Left ventricle myocardium inferior (tissue), 1 donor: Measurements from ENCODE around the gene SPATA2. TPM values are rescaled to one million over a fixed set of nuclear protein-coding genes. Genes with fewer than 3 reads are reported as not detected.
"Not testable (repeated sequence)": the region's sequence is repeated elsewhere in the genome, so short reads cannot be mapped to it uniquely, and the experiment has no call there.

Experiments used
- DNase-seq: peaks from one replicate; pipeline ENCODE4 v3.0.0-alpha.2; 2020
- H3K27ac ChIP-seq: fragments of 200-600 bp; replicated peaks from 2 replicates; pipeline ENCODE4 v1.8.0; 2021
- H3K27me3 ChIP-seq: fragments of 200-600 bp; 2 replicates; pipeline ENCODE4 v1.8.0; 2021; ENCODE audit warnings: low read depth
- H3K36me3 ChIP-seq: fragments of 200-600 bp; 2 replicates; pipeline ENCODE4 v1.8.0; 2021
- H3K4me1 ChIP-seq: fragments of 200-600 bp; 2 replicates; pipeline ENCODE4 v1.8.0; 2021
- H3K4me3 ChIP-seq: fragments of 200-600 bp; 2 replicates; pipeline ENCODE4 v1.8.0; 2021; ENCODE audit warnings: mild to moderate bottlenecking, moderate library complexity
- H3K9me3 ChIP-seq: fragments of 200-600 bp; replicated peaks from 2 replicates; pipeline ENCODE4 v1.8.0; 2021
- intact Hi-C: fragments of 100-400 bp; cut with micrococcal nuclease; formaldehyde crosslinking; loops from one replicate; pipeline ENCODE4 v1.11.0; 2022
- total RNA-seq: library from RNA; stranded (reverse); fragmentation: NEBNext Ultra II Directional; extraction: Animal tissue kit (Norgen Biotek cat#: 25700); gene quantifications from one replicate; pipeline ENCODE4 v1.2.1, GENCODE V29; 2021
- TF ChIP-seq, protein P1 (sequence below): fragments of 200-600 bp; IDR thresholded peaks from 2 replicates; pipeline ENCODE4 v1.8.0; 2021; ENCODE audit warnings: antibody characterized with exemption, mild to moderate bottlenecking, borderline replicate concordance
- donor health status: DM: no; HTN: yes; CAD: no; lungs with severe emphysema.

The SPATA2 gene
- total RNA-seq, 1 donor from 2014 or later: 7.6 TPM

DNA sequence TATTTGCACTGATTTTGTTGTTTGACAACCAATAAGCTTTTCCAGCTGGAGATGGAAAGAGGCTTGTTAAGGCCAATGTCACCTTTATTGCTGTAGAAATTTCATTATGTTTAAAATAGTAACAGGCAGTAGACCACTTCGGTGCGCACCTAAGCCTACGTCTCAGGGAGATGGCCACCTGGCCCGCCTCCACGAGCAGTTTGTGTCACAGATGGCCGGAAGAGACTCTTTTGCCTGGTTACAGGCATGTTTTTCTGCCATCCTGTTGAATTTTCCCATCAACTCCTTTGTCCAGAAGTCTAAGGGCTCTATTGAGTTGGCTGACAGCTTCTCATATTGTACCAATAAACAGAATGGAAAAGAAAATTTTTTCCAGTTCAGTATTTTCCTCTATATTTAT lies 51.7 kb downstream of the SPATA2 start:
- DNase-seq: no peak
- H3K36me3 ChIP-seq: peaks cover 55% of the 10 kb centered on the region
- TF ChIP-seq, protein P1, sequence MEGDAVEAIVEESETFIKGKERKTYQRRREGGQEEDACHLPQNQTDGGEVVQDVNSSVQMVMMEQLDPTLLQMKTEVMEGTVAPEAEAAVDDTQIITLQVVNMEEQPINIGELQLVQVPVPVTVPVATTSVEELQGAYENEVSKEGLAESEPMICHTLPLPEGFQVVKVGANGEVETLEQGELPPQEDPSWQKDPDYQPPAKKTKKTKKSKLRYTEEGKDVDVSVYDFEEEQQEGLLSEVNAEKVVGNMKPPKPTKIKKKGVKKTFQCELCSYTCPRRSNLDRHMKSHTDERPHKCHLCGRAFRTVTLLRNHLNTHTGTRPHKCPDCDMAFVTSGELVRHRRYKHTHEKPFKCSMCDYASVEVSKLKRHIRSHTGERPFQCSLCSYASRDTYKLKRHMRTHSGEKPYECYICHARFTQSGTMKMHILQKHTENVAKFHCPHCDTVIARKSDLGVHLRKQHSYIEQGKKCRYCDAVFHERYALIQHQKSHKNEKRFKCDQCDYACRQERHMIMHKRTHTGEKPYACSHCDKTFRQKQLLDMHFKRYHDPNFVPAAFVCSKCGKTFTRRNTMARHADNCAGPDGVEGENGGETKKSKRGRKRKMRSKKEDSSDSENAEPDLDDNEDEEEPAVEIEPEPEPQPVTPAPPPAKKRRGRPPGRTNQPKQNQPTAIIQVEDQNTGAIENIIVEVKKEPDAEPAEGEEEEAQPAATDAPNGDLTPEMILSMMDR: no peak
- H3K4me1 ChIP-seq: peaks cover 5% of the 10 kb centered on the region
- no peak overlapping the region for H3K27ac ChIP-seq
- no peaks in the 10 kb centered on the region for H3K27me3 ChIP-seq
- no peak overlapping the region for H3K4me3 ChIP-seq
- intact Hi-C loops: no loop called here
- no peaks in the 10 kb centered on the region for H3K9me3 ChIP-seq

DNA sequence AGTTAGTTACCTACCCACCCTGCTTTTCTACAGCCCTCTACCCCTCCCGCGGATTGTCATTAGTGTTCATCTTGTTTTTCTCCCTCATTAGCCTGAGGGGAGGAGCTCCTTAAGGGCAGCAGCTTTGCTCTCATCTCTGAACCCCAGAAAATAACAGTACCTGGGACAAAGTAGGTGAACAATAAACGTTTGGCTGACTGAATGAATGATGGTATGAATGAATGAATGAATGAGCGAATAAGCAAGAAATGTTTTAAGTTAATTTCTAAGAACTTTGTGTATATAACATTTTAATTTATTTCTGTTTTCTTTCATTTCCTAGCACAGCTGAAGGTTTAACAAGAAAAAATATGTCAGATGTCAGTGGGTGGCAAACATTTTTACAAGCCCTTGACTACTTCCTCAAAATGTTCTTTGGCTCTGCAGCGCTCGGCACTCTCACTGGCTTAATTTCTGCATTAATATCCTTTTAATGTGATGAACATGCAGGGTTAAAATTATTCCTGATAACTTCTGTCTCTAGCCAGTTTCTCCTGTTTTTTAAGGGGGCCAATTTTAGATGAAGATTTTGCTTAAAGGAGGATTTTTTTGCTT lies 52.6 kb downstream of the SPATA2 start:
- Histone ChIP-seq H3K4me3 (no peak overlapping the region), H3K36me3 (peaks cover 52% of the 10 kb centered on the region), H3K9me3 (no peaks in the 10 kb centered on the region), H3K4me1 (peaks cover 14% of the 10 kb centered on the region), H3K27ac (no peak overlapping the region), H3K27me3 (no peaks in the 10 kb centered on the region)
- TF ChIP-seq, protein P1: no peak
- intact Hi-C loops: no loop called here
- DNase-seq: no peak

DNA sequence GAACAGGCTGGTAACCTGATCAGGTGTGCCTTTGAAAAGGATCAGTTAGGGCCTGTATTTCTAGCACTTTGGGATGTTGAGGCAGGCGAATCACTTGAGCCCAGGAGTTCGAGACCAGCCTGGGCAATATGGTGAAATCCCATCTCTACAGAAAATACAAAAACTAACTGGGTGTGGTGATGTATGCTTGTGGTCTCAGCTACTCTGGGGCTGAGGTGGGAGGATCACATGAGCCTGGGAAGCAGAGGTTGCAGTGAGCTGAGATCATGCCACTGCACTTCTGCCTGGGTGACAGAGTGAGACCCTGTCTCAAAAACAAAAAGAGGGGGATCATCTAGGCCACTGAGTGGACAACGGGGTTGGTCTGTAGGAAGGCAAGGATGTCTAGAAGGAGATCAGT lies 54.1 kb downstream of the SPATA2 start:
- Histone ChIP-seq H3K4me1 (peaks cover 16% of the 10 kb centered on the region), H3K36me3 (peaks cover 65% of the 10 kb centered on the region)
- H3K27me3 ChIP-seq, DNase-seq, intact Hi-C loops, H3K9me3 ChIP-seq, H3K4me3 ChIP-seq, H3K27ac ChIP-seq: not testable (repeated sequence)

DNA sequence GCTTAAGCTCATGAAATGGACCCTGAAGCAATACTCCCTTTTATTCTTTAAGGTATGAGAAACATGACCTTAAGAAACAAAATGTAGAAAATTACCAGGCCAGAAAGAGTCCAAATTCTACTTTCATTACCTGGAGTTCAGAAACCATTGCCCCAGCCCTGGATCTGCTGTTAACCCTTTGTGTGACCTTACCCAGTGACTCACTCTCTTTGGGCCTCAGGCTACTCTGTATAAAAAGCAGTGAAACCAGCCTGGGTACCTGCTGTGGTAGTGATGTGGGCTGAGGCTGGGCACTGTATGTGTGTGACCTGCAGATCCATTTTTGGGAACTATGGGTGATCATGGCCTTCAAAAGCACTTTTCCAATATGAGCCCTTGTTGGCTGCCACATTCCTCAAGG lies 55.5 kb downstream of the SPATA2 start:
- intact Hi-C loops: no loop called here
- DNase-seq: no peak
- Histone ChIP-seq H3K4me3 (no peak overlapping the region), H3K27ac (no peak overlapping the region), H3K36me3 (peaks cover 64% of the 10 kb centered on the region), H3K27me3 (no peaks in the 10 kb centered on the region), H3K4me1 (peaks cover 16% of the 10 kb centered on the region), H3K9me3 (no peaks in the 10 kb centered on the region)
- TF ChIP-seq, protein P1: no peak

DNA sequence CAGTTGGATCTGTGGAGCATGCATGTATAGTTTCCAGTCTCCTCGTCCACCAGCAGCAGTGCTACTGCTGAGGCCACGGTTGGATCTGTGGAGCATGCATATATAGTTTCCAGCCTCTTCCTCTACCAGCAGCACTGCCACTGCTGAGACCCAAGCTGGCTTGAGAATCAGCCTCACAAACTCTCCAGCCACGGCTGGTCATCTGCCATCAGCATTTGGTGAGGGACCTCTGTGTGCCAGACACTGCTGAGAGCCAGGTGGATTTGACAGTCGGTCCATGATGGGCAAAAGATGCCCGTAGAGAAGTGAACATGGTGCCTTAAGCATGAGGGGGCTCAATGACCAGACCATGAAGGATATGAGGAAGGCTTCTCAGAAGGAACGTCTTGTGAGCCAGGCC lies 56.3 kb downstream of the SPATA2 start:
- Histone ChIP-seq H3K27ac (no peak overlapping the region), H3K27me3 (no peaks in the 10 kb centered on the region), H3K4me3 (no peak overlapping the region), H3K36me3 (peaks cover 56% of the 10 kb centered on the region), H3K4me1 (peaks cover 16% of the 10 kb centered on the region), H3K9me3 (no peaks in the 10 kb centered on the region)
- DNase-seq: no peak
- intact Hi-C loops: no loop called here
- TF ChIP-seq, protein P1: no peak

GRCh38 chr20:49858076-49858585 lies 57.2 kb downstream of the SPATA2 start:
- H3K27me3 ChIP-seq: no peaks in the 10 kb centered on the region
- DNase-seq: no peak
- TF ChIP-seq, protein P1: no peak
- no peaks in the 10 kb centered on the region for H3K9me3 ChIP-seq
- no peak overlapping the region for H3K27ac ChIP-seq
- H3K4me1 ChIP-seq: peaks cover 16% of the 10 kb centered on the region
- intact Hi-C loops: no loop called here
- peaks cover 53% of the 10 kb centered on the region for H3K36me3 ChIP-seq
- no peak overlapping the region for H3K4me3 ChIP-seq
